OCI-LY1 (cell line): Measurements from ENCODE around the gene NBEAL1.

Source experiments
- H2AFZ ChIP-seq: fragments of 200-600 bp; sonication (generic), shearing (Covaris generic); 2 replicates; pipeline ENCODE4 v1.6.0; 2014; ENCODE audit warnings: antibody characterized with exemption, mild to moderate bottlenecking, low read length
- H3F3A ChIP-seq: fragments of 200-600 bp; sonication (generic), shearing (Covaris generic); 2 replicates; pipeline ENCODE4 v1.6.0; 2014; ENCODE audit warnings: mild to moderate bottlenecking, antibody characterized with exemption, low read length, moderate library complexity; ENCODE audit not compliant: insufficient read depth
- H3K27ac ChIP-seq: fragments of 200-600 bp; sonication (generic); 2 replicates; pipeline ENCODE4 v1.5.1; 2014; ENCODE audit warnings: low read length, mixed run types, mild to moderate bottlenecking, low read depth; ENCODE audit not compliant: poor library complexity, severe bottlenecking
- H3K27me3 ChIP-seq: fragments of 200-600 bp; sonication (generic); 2 replicates; pipeline ENCODE4 v1.6.0; 2014; ENCODE audit warnings: antibody characterized with exemption, mild to moderate bottlenecking, low read length, moderate library complexity; ENCODE audit not compliant: insufficient read depth
- H3K36me3 ChIP-seq: fragments of 200-600 bp; sonication (generic); 2 replicates; pipeline ENCODE4 v1.6.1; 2014; ENCODE audit warnings: mild to moderate bottlenecking, antibody characterized with exemption, low read length, moderate library complexity, mixed read lengths; ENCODE audit not compliant: insufficient read depth
- H3K4me1 ChIP-seq: fragments of 200-600 bp; sonication (generic); 2 replicates; pipeline ENCODE4 v1.5.1; 2014; ENCODE audit warnings: mild to moderate bottlenecking, low read length, moderate library complexity; ENCODE audit not compliant: insufficient read depth, severe bottlenecking
- H3K4me2 ChIP-seq: fragments of 200-600 bp; sonication (generic), shearing (Covaris generic); 2 replicates; pipeline ENCODE4 v1.6.1; 2014; ENCODE audit warnings: low read length
- H3K4me3 ChIP-seq: fragments of 200-600 bp; sonication (generic); 2 replicates; pipeline ENCODE4 v1.5.1; 2014; ENCODE audit warnings: low read length, low read depth, mild to moderate bottlenecking, mixed read lengths; ENCODE audit not compliant: poor library complexity, severe bottlenecking
- H3K79me2 ChIP-seq: fragments of 200-600 bp; shearing (Covaris generic); 2 replicates; pipeline ENCODE4 v1.6.1; 2016; ENCODE audit warnings: mixed run types, low read length, mixed read lengths; ENCODE audit not compliant: insufficient read depth
- H3K9ac ChIP-seq: fragments of 200-600 bp; sonication (generic), shearing (Covaris generic); 2 replicates; pipeline ENCODE4 v1.6.1; 2014; ENCODE audit warnings: mild to moderate bottlenecking, low read length, mixed read lengths
- H3K9me2 ChIP-seq: fragments of 200-600 bp; sonication (generic), shearing (Covaris generic); 2 replicates; pipeline ENCODE4 v1.6.1; 2014; ENCODE audit warnings: low read depth, mild to moderate bottlenecking, low read length, mixed read lengths
- H3K9me3 ChIP-seq: fragments of 200-600 bp; shearing (Covaris generic); 2 replicates; pipeline ENCODE4 v1.6.1; 2014; ENCODE audit warnings: low read length, mixed read lengths
- H4K20me1 ChIP-seq: fragments of 200-600 bp; sonication (generic), shearing (Covaris generic); 2 replicates; pipeline ENCODE4 v1.6.0; 2016; ENCODE audit warnings: mild to moderate bottlenecking, low read length; ENCODE audit not compliant: insufficient read depth
- EZH2 ChIP-seq: fragments of 200-600 bp; sonication (generic), shearing (Covaris generic); IDR thresholded peaks from 2 replicates; pipeline ENCODE4 v1.8.0; 2017; ENCODE audit warnings: borderline replicate concordance, mixed run types, mild to moderate bottlenecking, antibody characterized with exemption, low read length, moderate library complexity, mixed read lengths
- TF ChIP-seq, protein P1 (sequence below): fragments of 200-600 bp; sonication (generic), shearing (Covaris generic); IDR thresholded peaks from 2 replicates; pipeline ENCODE4 v1.5.1; 2017; ENCODE audit warnings: mild to moderate bottlenecking, antibody characterized with exemption, low read length, moderate library complexity, mixed read lengths

Gene NBEAL1

GRCh38 chr2:203030991-203031390 is 16.3 kb downstream of the NBEAL1 start:
- H3K9me3 ChIP-seq: no peaks in the 10 kb centered on the region
- no peak overlapping the region for H3K9ac ChIP-seq
- H3F3A ChIP-seq: no peaks in the 10 kb centered on the region
- no peak overlapping the region for H3K4me2 ChIP-seq
- H4K20me1 ChIP-seq: no peaks in the 10 kb centered on the region
- TF ChIP-seq, protein P1, sequence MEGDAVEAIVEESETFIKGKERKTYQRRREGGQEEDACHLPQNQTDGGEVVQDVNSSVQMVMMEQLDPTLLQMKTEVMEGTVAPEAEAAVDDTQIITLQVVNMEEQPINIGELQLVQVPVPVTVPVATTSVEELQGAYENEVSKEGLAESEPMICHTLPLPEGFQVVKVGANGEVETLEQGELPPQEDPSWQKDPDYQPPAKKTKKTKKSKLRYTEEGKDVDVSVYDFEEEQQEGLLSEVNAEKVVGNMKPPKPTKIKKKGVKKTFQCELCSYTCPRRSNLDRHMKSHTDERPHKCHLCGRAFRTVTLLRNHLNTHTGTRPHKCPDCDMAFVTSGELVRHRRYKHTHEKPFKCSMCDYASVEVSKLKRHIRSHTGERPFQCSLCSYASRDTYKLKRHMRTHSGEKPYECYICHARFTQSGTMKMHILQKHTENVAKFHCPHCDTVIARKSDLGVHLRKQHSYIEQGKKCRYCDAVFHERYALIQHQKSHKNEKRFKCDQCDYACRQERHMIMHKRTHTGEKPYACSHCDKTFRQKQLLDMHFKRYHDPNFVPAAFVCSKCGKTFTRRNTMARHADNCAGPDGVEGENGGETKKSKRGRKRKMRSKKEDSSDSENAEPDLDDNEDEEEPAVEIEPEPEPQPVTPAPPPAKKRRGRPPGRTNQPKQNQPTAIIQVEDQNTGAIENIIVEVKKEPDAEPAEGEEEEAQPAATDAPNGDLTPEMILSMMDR: no peak
- TF ChIP-seq EZH2: no peak
- H3K79me2 ChIP-seq: no peaks in the 10 kb centered on the region
- H3K9me2 ChIP-seq: no peaks in the 10 kb centered on the region
- H3K4me1 ChIP-seq: no peaks in the 10 kb centered on the region
- no peaks in the 10 kb centered on the region for H3K36me3 ChIP-seq
- H3K4me3 ChIP-seq: no peak overlapping the region
- H3K27ac ChIP-seq: no peak overlapping the region
- no peak overlapping the region for H2AFZ ChIP-seq
- H3K27me3 ChIP-seq: no peaks in the 10 kb centered on the region

GRCh38 chr2:203033395-203033794 is 18.7 kb downstream of the NBEAL1 start:
- Histone ChIP-seq H3K27ac (no peak overlapping the region), H3K4me1 (no peaks in the 10 kb centered on the region), H3K4me3 (no peak overlapping the region), H3K9ac (no peak overlapping the region), H3F3A (no peaks in the 10 kb centered on the region), H3K36me3 (no peaks in the 10 kb centered on the region), H2AFZ (no peak overlapping the region), H3K9me3 (no peaks in the 10 kb centered on the region), H4K20me1 (no peaks in the 10 kb centered on the region), H3K79me2 (no peaks in the 10 kb centered on the region), H3K9me2 (no peaks in the 10 kb centered on the region), H3K4me2 (no peak overlapping the region), H3K27me3 (no peaks in the 10 kb centered on the region)
- TF ChIP-seq EZH2: no peak
- TF ChIP-seq, protein P1: no peak

GRCh38 chr2:203035879-203036470 is 21.3 kb downstream of the NBEAL1 start:
- no peaks in the 10 kb centered on the region for H3K27me3 ChIP-seq
- H3K9me2 ChIP-seq: no peaks in the 10 kb centered on the region

More at GRCh38 chr2:203035879-203036470, 21.3 kb downstream of the NBEAL1 start:
- Histone ChIP-seq H3K4me3 (no peak overlapping the region), H4K20me1 (no peaks in the 10 kb centered on the region), H3K27ac (no peak overlapping the region), H3K9me3 (no peaks in the 10 kb centered on the region), H3K36me3 (no peaks in the 10 kb centered on the region), H3K4me1 (no peaks in the 10 kb centered on the region), H3K4me2 (no peak overlapping the region), H2AFZ (no peak overlapping the region), H3K9ac (no peak overlapping the region), H3K79me2 (no peaks in the 10 kb centered on the region), H3F3A (no peaks in the 10 kb centered on the region)
- TF ChIP-seq, protein P1: no peak
- no peak for TF ChIP-seq EZH2
